Fibroblast of the aortic adventitia (primary cell): ENCODE results near the gene TLDC2. TPM values are rescaled to one million over a fixed set of nuclear protein-coding genes. Genes with fewer than 3 reads are reported as not detected.

Experiments
- DNase-seq: peaks from one replicate; pipeline ENCODE4 v3.0.0-alpha.2; 2010; ENCODE audit warnings: low read depth
- H3K4me3 ChIP-seq: 2 replicates; pipeline ENCODE4 v1.5.1; 2011; ENCODE audit warnings: low read depth, mild to moderate bottlenecking, control low read depth, low read length, moderate library complexity
- CTCF ChIP-seq: IDR thresholded peaks from 2 replicates; pipeline ENCODE4 v1.5.1; 2011; ENCODE audit warnings: mild to moderate bottlenecking, low read length, control low read depth, inconsistent platforms; ENCODE audit not compliant: insufficient read depth
- total RNA-seq: library from RNA; depleted of rRNA; stranded (reverse); fragments of >200 nt; gene quantifications from 2 replicates; pipeline ENCODE4 v1.2.3, GENCODE V29; 2012; ENCODE audit warnings: low replicate concordance

The TLDC2 gene
- total RNA-seq, 1 donor: 0.18 TPM

- H3K4me3 ChIP-seq: no peak overlapping the region
- DNase-seq: no peak
- TF ChIP-seq CTCF: no peak
Measured at GRCh38 chr20:36859282-36859555, 16.7 kb upstream of the TLDC2 start.

- H3K4me3 ChIP-seq: peak overlapping the region; percentile 10
- no peak for TF ChIP-seq CTCF
- DNase-seq: no peak
Measured at GRCh38 chr20:36859700-36860330, 16.1 kb upstream of the TLDC2 start.

- DNase-seq: no peak
- peak overlapping the region; percentile 10 for H3K4me3 ChIP-seq
- TF ChIP-seq CTCF: no peak
Measured at GRCh38 chr20:36860339-36860738, 15.6 kb upstream of the TLDC2 start.

GRCh38 chr20:36860811-36861624 is 14.9 kb upstream of the TLDC2 start:
- no peak for DNase-seq
- peak overlapping the region; percentile 76 for H3K4me3 ChIP-seq
- no peak for TF ChIP-seq CTCF

- no peak for DNase-seq
- TF ChIP-seq CTCF: no peak
- peak overlapping the region; percentile 76 for H3K4me3 ChIP-seq
Measured at GRCh38 chr20:36861625-36861874, 14.4 kb upstream of the TLDC2 start.

- TF ChIP-seq CTCF: no peak
- H3K4me3 ChIP-seq: peak overlapping the region; percentile 76
- peak; percentile 77 for DNase-seq
Measured at GRCh38 chr20:36861875-36862801, 13.8 kb upstream of the TLDC2 start.
